IgD-negative memory B cell (primary cell): ENCODE data around the gene TGFB2. TPM values are rescaled to one million over a fixed set of nuclear protein-coding genes. Genes with fewer than 3 reads are reported as not detected.
"Not testable (repeated sequence)": the region's sequence is repeated elsewhere in the genome, so short reads cannot be mapped to it uniquely, and the experiment has no call there.

Experiments
- H3K27ac Mint-ChIP-seq, 3 donors: one replicate each; pipeline ENCODE4 v1.8.0; 2020 to 2022; ENCODE audit warnings: mild to moderate bottlenecking in 3 of 3, mixed read lengths in 3 of 3, moderate library complexity in 1 of 3
- H3K27me3 Mint-ChIP-seq: one replicate; pipeline ENCODE4 v1.8.0; 2021; ENCODE audit warnings: mixed read lengths
- H3K36me3 Mint-ChIP-seq: one replicate; pipeline ENCODE4 v1.8.0; 2020; ENCODE audit warnings: mild to moderate bottlenecking, mixed read lengths
- H3K4me1 Mint-ChIP-seq, 3 donors: one replicate each; pipeline ENCODE4 v1.8.0; 2020 to 2022; ENCODE audit warnings: mixed read lengths in 3 of 3, mild to moderate bottlenecking in 1 of 3
- H3K4me3 Mint-ChIP-seq, 4 donors: one replicate each; pipeline ENCODE4 v1.8.0; 2020 to 2022; ENCODE audit warnings: mild to moderate bottlenecking in 4 of 4, mixed read lengths in 4 of 4, moderate library complexity in 3 of 4
- H3K9me3 Mint-ChIP-seq, 3 donors: one replicate each; pipeline ENCODE4 v1.8.0; 2020 to 2021; ENCODE audit warnings: mixed read lengths in 3 of 3, mild to moderate bottlenecking in 1 of 3
- polyA plus RNA-seq: library from polyadenylated mRNA; unstranded; fragments of 300-500 nt; fragmentation: Illumina TruSeq; gene quantifications from one replicate; pipeline ENCODE4 v1.2.3, GENCODE V29; 2021

TGFB2 gene
- polyA plus RNA-seq, 1 donor from 2014 or later = 0.59 TPM

DNA sequence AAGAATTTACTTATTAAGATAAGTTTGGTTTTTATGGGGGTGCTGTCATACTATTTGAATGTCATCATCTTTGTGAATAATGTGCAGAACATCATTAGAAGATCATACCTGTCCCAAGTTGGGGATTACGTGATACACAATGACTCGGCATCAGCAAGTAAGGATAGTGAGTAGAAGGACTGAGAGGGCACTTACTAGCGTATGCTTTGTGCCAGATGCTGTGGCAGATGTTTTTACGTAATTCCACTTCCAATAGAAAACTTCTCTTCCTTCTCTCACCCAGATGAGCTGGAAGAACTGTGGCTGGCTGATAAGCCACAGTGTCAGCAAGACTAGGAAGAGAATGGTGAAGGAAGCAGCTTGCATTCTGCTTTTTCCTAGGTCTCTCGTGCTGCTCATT, 28.1 kb upstream of the TGFB2 start:
- Mint-ChIP-seq H3K4me1 (peaks cover 0 to 9% (median 0%) of the 10 kb centered on the region in 3 donors), H3K27ac (no peak overlapping the region), H3K36me3 (peaks cover 2% of the 10 kb centered on the region), H3K27me3 (no peaks in the 10 kb centered on the region), H3K9me3 (no peaks in the 10 kb centered on the region), H3K4me3 (no peak overlapping the region)

DNA sequence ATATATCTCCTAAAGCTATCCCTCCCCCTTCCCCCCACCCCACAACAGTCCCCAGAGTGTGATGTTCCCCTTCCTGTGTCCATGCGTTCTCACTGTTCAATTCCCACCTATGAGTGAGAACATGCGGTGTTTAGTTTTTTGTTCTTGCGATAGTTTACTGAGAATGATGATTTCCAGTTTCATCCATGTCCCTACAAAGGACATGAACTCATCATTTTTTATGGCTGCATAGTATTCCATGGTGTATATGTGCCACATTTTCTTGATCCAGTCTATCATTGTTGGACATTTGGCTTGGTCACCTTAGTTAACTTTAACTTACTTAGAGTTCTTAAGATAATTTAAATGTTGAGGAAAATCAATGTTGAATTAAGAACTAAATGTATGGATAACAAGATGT, 25.0 kb upstream of the TGFB2 start:
- not testable (repeated sequence) for H3K4me1 Mint-ChIP-seq, H3K9me3 Mint-ChIP-seq

DNA sequence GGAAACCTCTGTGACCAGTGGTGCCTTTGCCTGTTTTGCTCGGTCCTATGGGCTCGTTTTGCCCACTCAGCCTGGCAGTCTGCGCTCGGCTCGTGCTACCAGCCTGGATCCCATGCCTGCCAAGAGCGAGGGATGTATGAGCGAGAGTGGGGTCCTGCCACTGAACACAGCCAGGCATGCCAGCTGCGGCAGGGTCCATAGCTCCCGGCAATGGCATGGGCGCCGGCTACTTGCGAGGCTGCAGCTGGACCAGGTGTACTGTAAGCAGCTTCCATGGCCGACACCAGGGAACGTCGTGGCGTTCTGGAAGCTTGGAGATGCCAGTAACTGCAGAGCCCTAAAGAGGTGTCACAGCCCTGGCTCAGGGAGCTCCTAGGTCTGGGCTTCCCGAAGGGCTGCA, 22.4 kb upstream of the TGFB2 start:
- H3K4me1 Mint-ChIP-seq = peaks cover 0 to 6% (median 0%) of the 10 kb centered on the region in 3 donors
- H3K27ac Mint-ChIP-seq = no peak overlapping the region
- H3K27me3 Mint-ChIP-seq = no peaks in the 10 kb centered on the region
- peaks cover 2% of the 10 kb centered on the region for H3K36me3 Mint-ChIP-seq
- H3K9me3 Mint-ChIP-seq = no peaks in the 10 kb centered on the region
- no peak overlapping the region for H3K4me3 Mint-ChIP-seq

More for the DNA sequence above, 25.0 kb upstream of the TGFB2 start:
- H3K36me3 Mint-ChIP-seq, H3K27me3 Mint-ChIP-seq, H3K27ac Mint-ChIP-seq, H3K4me3 Mint-ChIP-seq: not testable (repeated sequence)

DNA sequence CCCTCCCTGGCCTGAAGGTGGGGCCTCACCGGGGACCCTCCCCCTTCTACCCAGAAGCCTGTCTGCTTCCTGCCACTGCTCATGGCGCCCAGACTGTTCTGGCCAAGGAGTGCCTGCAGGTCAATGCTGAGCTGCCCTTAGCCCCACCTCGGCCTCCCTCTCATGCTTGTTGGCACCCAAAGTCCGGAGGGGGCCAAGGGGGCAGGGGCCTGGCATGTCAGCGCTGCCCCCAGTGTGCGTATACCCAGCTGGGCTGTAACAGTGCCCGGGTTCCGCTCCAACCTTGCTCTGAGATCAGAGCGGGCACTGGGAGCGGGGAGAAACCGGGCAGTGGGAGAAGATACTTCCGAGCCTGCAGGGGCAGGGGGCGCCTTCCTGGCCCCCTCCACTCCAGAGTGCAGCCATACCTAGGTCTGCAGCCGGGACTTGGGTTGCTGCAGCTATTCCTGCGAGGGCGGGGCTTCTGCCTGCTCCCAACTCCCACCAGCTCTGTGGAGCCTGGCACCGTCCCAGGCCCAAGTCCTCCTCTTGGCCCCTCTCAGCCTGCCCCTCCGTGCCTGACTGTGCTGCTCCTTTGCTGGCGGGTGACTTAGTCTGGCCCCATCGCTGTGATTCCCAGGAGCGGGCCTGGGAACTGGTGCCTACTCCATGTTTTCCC, 21.4 kb upstream of the TGFB2 start:
- H3K36me3 Mint-ChIP-seq = peaks cover 2% of the 10 kb centered on the region
- H3K9me3 Mint-ChIP-seq = no peaks in the 10 kb centered on the region
- no peaks in the 10 kb centered on the region for H3K27me3 Mint-ChIP-seq
- no peak overlapping the region for H3K4me3 Mint-ChIP-seq
- no peak overlapping the region for H3K27ac Mint-ChIP-seq
- peaks cover 0 to 3% (median 0%) of the 10 kb centered on the region in 3 donors for H3K4me1 Mint-ChIP-seq

DNA sequence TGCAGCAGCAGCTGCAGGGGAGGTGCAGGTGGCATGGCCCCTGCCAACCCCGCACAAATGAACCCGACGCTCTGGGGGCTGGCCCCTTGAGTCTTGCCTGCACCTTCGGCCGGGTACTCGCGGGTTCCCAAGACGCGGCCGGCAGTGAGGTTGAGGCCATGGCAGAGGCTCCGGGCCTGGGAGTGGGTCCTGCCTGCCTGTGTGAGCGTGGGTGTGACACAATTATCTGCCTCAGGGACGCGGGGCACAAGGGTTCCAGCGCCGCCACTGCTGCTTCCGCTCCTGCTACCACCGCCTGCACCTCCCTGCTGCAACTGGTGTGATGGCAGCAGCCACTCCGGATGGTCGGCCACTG, 20.9 kb upstream of the TGFB2 start:
- H3K4me1 Mint-ChIP-seq = peaks cover 0 to 3% (median 0%) of the 10 kb centered on the region in 3 donors
- no peak overlapping the region for H3K4me3 Mint-ChIP-seq
- peaks cover 2% of the 10 kb centered on the region for H3K36me3 Mint-ChIP-seq
- H3K27me3 Mint-ChIP-seq = no peaks in the 10 kb centered on the region
- no peak overlapping the region for H3K27ac Mint-ChIP-seq
- H3K9me3 Mint-ChIP-seq = no peaks in the 10 kb centered on the region

DNA sequence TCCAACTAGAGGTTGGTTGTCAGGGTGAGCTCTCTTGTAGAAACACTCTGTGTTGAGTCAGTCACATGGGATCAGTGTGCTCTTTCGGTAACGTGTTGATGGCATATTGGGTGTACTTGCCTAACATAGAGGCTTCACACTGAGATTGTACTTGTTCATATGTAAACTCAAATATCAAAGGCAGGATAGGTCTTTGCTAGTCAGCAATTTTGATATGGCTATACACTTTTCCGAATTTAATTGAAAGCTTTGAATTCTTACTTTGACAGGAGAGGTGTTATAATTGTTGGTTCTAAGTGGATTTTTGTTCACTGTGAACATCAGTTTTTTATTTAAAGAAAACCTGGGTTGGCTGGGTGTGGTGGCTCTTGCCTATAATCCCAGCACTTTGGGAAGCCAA, 16.4 kb upstream of the TGFB2 start:
- Mint-ChIP-seq H3K4me3 (no peak overlapping the region), H3K36me3 (peaks cover 7% of the 10 kb centered on the region), H3K4me1 (peaks cover 0 to 3% (median 2%) of the 10 kb centered on the region in 3 donors), H3K9me3 (no peaks in the 10 kb centered on the region), H3K27me3 (no peaks in the 10 kb centered on the region), H3K27ac (peak overlapping the region in 1 of 3 donors; percentile 58)

DNA sequence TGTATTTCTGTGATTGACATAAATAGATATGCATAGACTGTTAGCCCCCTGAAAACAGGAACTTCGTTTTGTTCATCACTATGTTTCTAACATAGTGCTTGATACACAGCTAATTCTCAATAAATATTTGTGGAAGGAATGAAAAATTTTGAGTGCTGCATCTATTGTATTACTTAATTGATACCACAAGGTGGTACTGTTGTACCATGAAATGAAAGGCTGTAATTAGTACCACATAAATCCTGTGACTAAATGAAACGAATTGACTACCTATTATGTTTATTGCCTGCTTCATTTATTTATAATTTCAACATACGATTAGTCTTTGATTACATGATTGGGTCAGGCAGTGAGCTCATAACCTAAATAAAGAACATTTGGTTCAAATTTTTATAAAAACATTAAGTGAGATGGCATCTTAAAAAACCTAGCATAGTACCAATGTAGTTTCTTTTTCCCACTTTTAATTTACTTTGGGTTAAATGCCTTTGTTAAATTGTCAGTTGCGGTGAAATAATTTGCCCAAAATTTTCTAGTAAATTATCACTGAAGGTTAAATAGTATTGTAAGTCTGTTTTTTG, 15.0 kb upstream of the TGFB2 start:
- Mint-ChIP-seq H3K9me3 (no peaks in the 10 kb centered on the region), H3K4me1 (peaks cover 0 to 3% (median 2%) of the 10 kb centered on the region in 3 donors), H3K27me3 (no peaks in the 10 kb centered on the region), H3K36me3 (peaks cover 7% of the 10 kb centered on the region), H3K4me3 (no peak overlapping the region), H3K27ac (no peak overlapping the region)

DNA sequence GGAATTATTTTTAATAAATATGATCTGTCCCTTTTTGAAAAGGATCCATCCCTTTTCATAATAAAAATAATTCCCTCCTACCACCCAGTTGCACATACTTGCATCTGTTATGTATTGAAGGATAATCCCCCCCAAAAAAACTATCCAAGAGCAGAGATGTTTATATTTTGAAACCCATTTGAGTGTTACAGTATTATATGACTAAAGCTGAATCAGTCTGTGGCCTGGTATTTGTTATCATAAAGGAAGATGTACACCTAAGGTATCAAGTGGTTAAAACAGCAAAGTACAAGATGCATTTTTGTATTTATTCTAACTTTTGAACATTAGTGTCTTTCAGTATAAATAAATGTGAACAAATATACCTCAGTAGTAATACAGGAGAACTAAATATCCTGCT, 12.7 kb upstream of the TGFB2 start:
- peaks cover 7% of the 10 kb centered on the region for H3K36me3 Mint-ChIP-seq
- no peak overlapping the region for H3K4me3 Mint-ChIP-seq
- H3K4me1 Mint-ChIP-seq = peaks cover 0 to 3% (median 2%) of the 10 kb centered on the region in 3 donors
- H3K9me3 Mint-ChIP-seq = no peaks in the 10 kb centered on the region
- no peaks in the 10 kb centered on the region for H3K27me3 Mint-ChIP-seq
- H3K27ac Mint-ChIP-seq = no peak overlapping the region

DNA sequence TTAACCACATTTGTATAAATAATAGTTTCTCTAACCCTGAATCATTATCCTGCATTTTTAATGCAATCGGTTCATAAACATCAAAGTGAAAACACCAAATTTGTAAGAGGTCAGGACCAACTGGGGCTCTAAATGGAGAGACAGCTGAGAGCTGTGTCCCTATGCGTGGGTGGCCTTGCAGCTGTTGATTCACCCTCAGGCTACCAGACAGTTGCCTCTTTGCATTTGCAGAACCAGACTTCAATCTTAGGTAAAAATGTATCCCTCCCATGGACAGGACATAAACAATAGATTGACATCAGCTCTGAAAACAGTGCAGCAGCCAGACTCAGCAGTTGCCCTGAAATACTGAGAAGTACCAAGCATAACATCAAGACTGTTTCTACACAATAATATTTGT, 8.8 kb upstream of the TGFB2 start:
- Mint-ChIP-seq H3K9me3 (no peaks in the 10 kb centered on the region), H3K4me1 (peaks cover 0 to 3% (median 0%) of the 10 kb centered on the region in 3 donors), H3K4me3 (no peak overlapping the region), H3K36me3 (peaks cover 7% of the 10 kb centered on the region), H3K27me3 (no peaks in the 10 kb centered on the region), H3K27ac (no peak overlapping the region)

DNA sequence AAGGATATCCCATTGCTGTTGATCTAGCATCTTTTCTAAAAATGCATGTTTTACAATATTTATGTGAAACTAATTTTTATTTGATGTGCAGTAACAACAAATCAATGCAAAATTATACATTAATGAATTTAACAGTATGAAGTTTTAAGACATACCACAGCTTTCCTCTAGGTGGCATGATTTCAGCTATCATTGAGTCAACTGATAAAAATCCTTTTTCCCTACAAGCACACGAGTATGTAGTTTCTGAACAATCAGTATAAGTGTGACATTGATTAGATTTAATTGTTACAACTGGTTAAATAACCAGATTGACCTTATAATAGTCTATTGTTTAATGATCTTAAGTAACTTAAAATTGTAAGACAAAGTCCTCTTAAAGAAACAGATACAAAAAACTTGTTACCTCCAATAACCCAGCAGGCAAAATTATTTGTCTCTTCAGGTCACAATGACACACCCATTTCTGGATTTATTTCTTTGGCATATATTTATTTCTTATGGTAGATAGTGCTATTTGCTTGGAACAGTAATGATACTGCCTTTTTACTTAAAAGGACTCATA, 5.8 kb upstream of the TGFB2 start:
- H3K36me3 Mint-ChIP-seq = no peaks in the 10 kb centered on the region
- H3K4me1 Mint-ChIP-seq = peaks cover 0 to 3% (median 0%) of the 10 kb centered on the region in 3 donors
- H3K9me3 Mint-ChIP-seq = no peaks in the 10 kb centered on the region
- no peak overlapping the region for H3K27ac Mint-ChIP-seq
- no peak overlapping the region for H3K4me3 Mint-ChIP-seq
- H3K27me3 Mint-ChIP-seq = no peaks in the 10 kb centered on the region

DNA sequence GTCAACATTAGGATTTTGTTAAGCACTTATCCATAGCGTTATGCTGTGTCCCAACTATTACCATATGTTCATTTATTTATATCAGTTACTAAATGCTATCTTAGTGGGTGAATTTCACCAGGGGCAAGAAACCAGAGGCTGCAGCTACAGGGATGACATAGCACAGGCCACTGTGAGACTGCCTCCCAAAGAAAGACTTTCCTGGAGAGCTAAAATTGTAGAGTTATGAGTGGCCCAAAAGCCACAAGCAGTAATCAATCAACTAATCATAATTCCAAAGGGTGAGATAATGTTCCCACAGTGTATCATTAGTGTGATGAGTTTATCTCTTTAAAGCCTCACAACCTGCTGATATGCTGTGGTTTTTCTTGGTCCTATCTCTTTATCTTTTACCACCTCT, 3.8 kb upstream of the TGFB2 start:
- no peak overlapping the region for H3K4me3 Mint-ChIP-seq
- H3K9me3 Mint-ChIP-seq = no peaks in the 10 kb centered on the region
- no peaks in the 10 kb centered on the region for H3K36me3 Mint-ChIP-seq
- no peaks in the 10 kb centered on the region for H3K27me3 Mint-ChIP-seq
- no peak overlapping the region for H3K27ac Mint-ChIP-seq
- peaks cover 0 to 4% (median under 1%) of the 10 kb centered on the region in 3 donors for H3K4me1 Mint-ChIP-seq

DNA sequence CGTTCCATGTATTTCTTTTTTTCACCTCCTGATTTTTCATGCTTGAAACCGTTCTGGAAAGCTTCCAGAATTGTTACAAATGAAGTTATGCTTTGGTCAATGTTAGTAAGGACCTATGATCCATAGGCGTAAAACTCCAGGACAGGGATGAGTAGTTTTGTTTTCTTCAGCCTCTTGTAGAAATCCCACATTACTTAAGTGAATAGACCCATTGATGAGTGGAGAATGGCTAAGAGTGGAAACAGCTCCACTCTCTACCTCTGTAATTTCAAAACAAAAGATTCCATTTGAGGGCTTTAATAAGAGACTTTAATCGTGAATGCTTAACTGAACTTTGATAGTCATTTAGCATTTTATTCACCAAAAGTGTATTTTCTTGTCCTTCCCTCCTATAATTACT, 3.0 kb upstream of the TGFB2 start:
- Mint-ChIP-seq H3K27ac (no peak overlapping the region), H3K9me3 (no peaks in the 10 kb centered on the region), H3K27me3 (no peaks in the 10 kb centered on the region), H3K4me3 (peak overlapping the region in 1 of 4 donors; percentile 34), H3K36me3 (no peaks in the 10 kb centered on the region), H3K4me1 (peaks cover 2 to 12% (median 3%) of the 10 kb centered on the region in 3 donors)

DNA sequence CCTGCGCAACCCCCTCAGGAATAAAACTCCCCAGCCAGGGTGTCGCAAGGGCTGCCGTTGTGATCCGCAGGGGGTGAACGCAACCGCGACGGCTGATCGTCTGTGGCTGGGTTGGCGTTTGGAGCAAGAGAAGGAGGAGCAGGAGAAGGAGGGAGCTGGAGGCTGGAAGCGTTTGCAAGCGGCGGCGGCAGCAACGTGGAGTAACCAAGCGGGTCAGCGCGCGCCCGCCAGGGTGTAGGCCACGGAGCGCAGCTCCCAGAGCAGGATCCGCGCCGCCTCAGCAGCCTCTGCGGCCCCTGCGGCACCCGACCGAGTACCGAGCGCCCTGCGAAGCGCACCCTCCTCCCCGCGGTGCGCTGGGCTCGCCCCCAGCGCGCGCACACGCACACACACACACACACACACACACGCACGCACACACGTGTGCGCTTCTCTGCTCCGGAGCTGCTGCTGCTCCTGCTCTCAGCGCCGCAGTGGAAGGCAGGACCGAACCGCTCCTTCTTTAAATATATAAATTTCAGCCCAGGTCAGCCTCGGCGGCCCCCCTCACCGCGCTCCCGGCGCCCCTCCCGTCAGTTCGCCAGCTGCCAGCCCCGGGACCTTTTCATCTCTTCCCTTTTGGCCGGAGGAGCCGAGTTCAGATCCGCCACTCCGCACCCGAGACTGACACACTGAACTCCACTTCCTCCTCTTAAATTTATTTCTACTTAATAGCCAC, 696 bp downstream of the TGFB2 start:
- Mint-ChIP-seq H3K36me3 (no peaks in the 10 kb centered on the region), H3K9me3 (no peaks in the 10 kb centered on the region), H3K4me1 (peaks cover 23 to 35% (median 29%) of the 10 kb centered on the region in 3 donors), H3K27me3 (no peaks in the 10 kb centered on the region), H3K4me3 (no peak overlapping the region), H3K27ac (peak overlapping the region in 2 of 3 donors; percentile 82 to 96)

DNA sequence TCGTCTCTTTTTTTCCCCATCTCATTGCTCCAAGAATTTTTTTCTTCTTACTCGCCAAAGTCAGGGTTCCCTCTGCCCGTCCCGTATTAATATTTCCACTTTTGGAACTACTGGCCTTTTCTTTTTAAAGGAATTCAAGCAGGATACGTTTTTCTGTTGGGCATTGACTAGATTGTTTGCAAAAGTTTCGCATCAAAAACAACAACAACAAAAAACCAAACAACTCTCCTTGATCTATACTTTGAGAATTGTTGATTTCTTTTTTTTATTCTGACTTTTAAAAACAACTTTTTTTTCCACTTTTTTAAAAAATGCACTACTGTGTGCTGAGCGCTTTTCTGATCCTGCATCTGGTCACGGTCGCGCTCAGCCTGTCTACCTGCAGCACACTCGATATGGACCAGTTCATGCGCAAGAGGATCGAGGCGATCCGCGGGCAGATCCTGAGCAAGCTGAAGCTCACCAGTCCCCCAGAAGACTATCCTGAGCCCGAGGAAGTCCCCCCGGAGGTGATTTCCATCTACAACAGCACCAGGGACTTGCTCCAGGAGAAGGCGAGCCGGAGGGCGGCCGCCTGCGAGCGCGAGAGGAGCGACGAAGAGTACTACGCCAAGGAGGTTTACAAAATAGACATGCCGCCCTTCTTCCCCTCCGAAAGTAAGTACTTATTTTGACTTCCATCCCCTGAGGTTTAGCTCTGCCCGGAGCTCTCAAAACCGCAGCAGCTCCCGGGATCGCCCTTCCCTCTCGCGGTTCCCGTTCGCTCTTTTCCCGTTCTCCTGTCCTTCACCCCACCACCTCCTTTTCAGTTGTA, 1.5 kb downstream of the TGFB2 start:
- H3K27me3 Mint-ChIP-seq = no peaks in the 10 kb centered on the region
- H3K4me1 Mint-ChIP-seq = peaks cover 27 to 43% (median 34%) of the 10 kb centered on the region in 3 donors
- H3K9me3 Mint-ChIP-seq = no peaks in the 10 kb centered on the region
- no peak overlapping the region for H3K4me3 Mint-ChIP-seq
- no peaks in the 10 kb centered on the region for H3K36me3 Mint-ChIP-seq
- H3K27ac Mint-ChIP-seq = peak overlapping the region in 2 of 3 donors; percentile 82 to 96

DNA sequence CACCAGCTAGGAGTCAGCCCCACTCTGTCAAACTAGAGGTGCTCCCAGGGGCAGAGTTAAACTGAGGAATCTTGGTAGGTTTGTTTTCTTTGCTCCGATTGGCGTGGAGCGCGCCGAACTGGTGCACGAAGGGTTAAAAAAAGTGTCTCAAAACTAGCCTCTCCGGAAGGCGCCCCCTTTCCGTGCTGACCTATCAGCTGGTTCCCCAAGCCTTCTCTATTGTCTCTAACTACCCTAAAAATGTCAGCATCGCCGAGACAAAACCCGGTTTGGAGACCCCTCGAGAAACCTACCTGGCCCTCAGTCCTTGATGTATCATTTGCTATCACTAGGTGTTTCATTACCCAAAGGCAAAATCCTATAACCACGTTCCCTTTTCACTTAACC, 2.2 kb downstream of the TGFB2 start:
- H3K27me3 Mint-ChIP-seq = no peaks in the 10 kb centered on the region
- no peak overlapping the region for H3K4me3 Mint-ChIP-seq
- no peaks in the 10 kb centered on the region for H3K36me3 Mint-ChIP-seq
- peak overlapping the region in 2 of 3 donors; percentile 82 to 96 for H3K27ac Mint-ChIP-seq
- peaks cover 27 to 45% (median 36%) of the 10 kb centered on the region in 3 donors for H3K4me1 Mint-ChIP-seq
- no peaks in the 10 kb centered on the region for H3K9me3 Mint-ChIP-seq
